Stromal cell of bone marrow (primary cell): ENCODE results near the gene CCDC186.

Source experiments
- DNase-seq: peaks from one replicate; pipeline ENCODE4 v3.0.0-alpha.2; 2012; ENCODE audit warnings: low read depth

Gene CCDC186

DNA sequence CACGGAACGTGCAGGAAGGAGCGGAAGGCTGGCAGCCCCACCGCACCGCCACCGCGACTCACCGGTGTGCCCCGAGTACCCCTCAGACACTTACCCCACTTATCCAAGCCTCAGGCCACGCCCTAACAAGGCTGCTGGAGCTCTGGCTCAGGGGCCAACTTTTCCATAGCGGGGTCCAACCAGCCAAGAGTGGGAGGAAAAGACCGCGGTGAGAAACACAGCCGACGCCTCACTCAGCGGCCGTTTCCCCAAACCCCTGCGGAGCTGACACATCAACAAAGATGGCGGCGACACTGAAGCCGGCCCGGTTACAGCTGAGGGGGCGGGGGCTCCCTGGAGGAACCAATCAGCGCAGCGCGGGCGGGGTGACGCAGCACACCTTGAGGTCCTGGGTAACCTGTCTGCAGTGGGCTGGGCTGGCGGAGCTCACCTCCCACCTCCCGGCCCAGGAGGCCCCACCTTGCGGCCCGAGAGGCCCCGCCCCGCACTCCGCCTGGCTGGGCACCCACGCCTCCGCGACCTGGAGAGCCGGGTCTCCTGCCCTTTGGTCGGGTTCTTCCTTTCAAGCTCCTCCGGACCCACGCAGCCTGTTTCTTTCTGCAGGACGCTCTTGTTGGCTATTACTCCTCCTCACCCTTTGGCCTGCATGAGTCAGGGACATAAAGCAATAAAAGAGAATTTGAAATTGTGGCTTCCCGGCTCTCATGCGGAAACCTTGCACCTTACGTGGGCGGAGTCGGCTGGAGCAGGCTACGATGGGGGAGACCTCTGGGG lies at the start of gene CCDC186:
TSS of gene CCDC186 (minus strand) at position 283 of the 774 bp plus-strand sequence. CDS start 10,935 bp downstream, outside the sequence.
- peak; percentile 61 for DNase-seq

DNA sequence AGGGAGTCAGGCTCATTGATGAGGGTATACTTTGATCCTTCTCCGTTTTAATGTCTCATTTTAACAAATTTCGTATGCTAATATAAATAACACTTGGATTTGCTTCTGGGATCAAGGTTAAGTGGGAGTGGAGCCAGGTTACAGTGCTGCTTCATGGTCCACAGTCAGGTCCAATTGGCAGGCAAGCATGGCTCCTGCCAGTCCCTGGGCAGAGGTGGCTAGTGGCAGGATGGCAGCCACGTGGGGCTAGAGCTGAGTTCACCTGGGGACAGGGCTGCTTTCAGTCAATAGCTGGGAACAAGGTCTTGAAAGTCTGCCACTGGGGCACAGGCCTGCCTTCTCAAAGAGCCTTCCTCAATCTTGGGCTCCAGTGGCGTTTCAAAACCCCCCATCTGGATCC lies 49.1 kb upstream of the CCDC186 start:
- no peak for DNase-seq

DNA sequence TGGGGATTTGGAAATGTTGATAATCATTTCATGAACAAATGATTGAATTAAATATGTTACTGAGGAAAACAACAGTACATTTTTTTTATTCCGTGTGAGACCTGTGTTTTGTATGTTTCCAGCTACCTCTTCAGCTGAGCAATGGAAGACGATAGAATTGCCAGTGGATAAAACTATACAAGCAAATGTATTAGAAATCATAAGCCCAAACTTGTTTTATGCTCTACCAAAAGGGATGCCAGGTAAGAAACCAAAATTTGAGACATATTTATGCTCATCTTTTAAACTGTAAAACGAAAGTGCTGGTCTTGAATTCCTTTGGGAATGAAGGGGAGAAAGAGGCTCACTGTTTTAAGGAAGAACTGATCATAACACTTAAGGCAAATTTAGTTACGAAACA lies 47.2 kb upstream of the CCDC186 start:
- DNase-seq: no peak

DNA sequence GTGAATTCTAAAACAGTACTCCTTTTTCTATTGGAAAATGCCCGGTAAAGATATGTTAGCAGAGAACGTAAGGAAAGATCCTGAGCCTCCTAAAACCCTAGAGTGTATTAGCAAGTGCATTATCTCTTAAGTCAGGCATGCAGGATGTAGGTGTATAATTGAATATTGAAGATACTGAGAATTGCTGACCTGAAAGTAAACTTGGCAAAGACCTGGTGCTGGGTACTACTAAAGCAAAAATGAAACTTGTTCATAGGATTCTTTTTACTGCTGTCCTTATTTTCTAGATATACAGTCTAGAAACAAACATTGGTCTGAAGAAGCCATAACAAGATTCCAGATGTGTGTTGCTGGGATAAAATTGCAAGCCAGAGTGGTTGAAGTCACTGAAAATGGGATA lies 46.3 kb upstream of the CCDC186 start:
- no peak for DNase-seq

DNA sequence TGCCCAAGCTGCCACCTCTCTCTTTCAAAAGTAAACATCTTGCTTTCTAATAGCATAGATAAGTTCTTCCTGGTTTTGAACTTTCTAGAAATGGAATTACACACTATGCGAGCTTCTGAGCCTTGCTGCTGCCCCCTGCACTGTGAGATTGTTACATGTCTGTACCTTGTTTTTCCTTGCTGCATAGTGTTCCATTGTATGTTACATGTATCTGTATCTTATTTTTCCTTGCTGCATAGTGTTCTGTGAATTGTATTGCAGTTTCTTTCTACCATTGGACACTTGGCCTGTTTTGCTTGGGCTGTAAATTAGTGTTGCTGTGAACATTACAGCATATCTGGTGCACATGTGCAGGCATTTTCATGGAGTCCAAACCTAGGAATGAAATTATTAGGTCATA lies 41.0 kb upstream of the CCDC186 start:
- DNase-seq: no peak

DNA sequence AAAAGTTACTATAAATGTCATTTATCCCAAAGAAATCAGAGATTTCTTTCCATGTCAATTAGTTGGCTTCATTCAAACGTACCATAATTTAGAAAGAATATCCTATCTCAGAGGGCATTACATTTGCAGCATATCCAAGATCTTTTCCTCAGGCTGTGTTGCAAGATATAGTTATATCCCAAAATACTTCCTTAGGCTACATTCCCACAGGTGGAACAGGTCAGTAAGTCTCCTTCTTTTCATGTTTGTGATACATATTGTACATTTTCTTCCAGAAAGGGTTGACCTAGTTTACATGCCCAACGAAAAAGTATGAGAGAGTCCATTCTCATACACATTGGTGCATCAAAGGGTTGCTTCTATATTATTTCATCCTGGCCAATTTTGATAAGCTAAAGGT lies 38.1 kb upstream of the CCDC186 start:
- DNase-seq: no peak

DNA sequence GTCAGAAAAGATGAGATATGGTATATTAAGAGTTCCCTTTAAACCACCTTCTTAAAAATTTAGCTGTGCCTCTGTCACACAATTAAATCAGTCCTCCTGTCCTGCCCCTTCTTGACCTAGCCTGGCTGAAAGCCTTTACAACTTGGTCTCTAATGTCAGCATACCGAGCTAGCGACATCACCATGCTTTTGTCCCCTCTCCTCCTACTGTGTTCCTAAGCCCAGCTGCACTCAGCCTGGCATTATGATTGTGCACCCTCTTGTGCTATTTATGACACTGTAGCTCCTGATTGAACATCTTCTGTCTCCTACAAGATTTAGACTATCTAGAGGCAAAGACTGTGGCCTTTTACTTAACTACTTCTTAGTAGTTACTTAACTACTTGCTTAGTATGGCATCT lies 34.3 kb upstream of the CCDC186 start:
- DNase-seq: no peak

DNA sequence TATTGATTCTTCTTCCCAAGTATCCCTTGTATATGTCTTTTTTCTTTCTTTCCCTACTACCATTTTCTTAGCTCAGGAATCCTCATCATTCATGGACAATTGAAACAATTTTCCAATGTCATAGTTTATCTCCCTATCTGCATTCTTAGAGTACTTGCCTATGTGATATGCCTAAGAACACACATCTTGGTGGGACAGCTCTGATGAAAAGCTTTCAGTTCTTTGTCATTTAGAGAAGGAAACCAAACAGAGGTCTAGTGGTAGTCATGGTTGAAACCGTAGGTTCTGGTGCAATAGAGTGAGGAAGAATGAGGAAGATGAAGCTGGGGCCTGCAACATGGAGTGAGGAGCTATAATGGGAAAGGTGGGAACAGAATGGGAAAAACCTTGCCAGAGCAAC lies 33.3 kb upstream of the CCDC186 start:
- DNase-seq: no peak

DNA sequence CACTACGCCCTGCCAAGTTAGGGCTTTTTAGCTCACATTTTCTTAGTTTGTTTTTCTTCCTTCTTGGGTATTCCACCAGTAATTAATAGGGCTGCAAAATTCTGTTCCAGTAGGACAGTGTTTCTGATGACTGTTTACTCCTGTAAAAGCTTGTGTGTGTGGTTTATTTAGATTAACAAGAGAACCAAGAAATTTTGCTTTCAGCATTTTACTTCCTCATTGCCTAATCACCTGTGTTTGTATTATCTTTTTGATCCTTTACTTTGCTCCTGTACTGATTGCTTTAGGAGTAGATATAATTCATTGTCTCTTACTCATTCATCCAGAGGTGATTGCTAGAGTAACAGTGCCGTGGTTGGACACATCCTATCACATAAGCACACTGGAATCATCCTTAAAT lies 32.9 kb upstream of the CCDC186 start:
- DNase-seq: no peak

DNA sequence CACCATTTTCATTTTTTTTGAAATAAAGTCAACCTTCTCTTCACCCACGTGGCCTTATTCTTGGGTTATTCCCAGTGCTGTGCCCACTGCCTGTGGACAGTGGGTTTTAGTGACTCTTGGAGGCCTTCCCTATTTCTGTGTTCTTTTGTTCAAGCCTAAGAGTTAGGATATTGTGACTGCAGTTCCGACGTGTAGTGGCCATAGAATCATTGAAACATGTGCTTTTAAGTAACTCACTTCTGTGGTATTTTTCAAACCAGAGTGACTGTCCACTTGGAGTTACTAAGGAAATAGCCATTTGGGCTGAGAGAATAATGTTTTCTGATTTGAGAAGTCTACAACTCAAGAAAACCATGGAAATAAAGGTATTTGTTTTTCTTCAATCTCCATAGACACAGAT lies 28.8 kb upstream of the CCDC186 start:
- DNase-seq: no peak

DNA sequence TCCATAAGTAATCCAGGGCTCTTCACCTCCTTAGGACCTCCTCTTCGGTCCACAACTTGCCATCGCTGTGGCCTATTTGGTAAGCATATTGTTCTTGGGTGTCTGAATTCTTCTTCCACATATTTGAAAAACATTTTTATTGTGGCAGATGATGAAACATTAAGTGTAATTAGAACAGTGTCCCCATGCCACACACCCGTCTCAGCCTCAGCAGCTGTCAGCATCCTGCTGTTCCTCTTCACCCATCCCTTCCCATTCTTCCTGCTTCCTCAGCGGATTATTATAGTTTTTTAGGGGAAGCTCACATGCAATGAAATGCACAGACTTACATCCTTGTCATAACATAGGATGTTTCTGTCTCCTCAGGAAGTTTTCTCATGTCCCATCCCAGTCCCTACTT lies 25.2 kb upstream of the CCDC186 start:
- no peak for DNase-seq

DNA sequence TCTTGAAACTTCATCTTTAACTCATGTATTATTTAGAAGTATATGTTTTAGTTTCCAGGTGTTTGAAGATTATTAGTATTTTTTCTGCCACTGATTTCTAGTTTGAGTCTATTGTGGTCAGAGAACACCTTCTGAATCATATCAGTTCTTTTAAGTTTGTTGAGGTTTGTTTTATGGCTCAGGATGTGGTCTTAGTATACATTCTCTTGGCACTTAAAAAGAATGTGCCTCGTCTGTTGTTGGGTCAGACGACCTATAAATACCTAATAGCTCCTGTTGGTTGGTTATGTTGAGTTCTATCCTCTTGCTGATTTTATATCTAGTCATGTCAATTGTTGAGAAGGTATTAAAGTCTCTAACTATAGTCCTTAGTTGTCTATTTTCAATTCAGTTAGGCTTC lies 21.1 kb upstream of the CCDC186 start:
- no peak for DNase-seq

DNA sequence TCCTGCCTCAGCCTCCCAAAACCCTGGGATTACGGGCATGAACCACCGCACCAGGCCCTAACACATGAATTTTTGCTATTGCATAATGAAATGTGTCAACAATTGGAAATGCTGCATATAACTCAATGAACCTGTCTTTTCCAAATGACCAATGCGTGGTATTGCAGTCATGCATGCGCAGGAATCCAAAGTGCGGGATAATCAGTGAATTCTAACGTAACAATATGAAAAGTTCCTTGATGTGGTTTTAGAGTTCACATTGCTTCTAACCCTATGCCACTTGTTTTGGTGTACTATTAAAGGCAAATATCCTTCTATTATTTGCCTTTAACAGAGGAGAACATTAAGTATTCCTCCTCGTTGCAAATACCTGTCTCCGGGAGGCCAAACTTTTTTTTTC lies 15.7 kb upstream of the CCDC186 start:
- DNase-seq: no peak

DNA sequence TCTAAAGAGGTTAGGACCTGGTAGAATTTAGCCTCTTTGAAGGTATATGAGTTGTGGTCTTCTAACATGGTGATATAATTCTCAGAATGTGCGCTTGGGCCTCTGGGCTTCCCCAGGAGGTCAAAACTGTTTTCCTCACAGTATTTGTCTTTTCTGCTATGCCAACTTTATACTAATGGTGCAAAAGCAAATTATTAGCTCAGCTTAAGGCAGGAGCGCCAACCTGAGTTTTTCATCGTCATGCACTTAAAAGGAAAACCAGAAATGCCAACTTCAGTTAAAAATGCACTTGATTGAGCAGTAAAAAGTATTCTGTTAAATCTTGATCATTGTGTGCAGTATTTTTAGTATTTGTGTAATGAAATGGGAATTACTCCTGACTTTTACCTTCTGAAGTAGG lies 14.9 kb upstream of the CCDC186 start:
- no peak for DNase-seq

DNA sequence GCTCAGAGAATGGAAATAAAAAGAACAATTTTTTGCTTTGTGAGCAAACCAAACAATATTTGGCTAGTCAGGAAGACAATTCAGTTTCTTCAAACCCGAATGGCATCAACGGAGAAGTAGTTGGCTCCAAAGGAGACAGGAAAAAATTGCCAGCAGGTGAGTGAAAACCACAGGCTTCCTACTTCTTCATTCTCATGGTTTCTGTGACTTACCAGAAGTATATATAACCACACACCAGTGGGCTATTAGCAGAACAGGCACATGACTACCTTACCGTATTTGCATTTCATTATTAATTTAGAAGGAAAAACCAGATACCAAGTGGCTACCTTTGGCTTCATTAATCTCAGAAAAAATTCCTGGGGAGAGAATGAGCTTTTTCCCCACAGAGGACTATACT lies 14.0 kb upstream of the CCDC186 start:
- no peak for DNase-seq

DNA sequence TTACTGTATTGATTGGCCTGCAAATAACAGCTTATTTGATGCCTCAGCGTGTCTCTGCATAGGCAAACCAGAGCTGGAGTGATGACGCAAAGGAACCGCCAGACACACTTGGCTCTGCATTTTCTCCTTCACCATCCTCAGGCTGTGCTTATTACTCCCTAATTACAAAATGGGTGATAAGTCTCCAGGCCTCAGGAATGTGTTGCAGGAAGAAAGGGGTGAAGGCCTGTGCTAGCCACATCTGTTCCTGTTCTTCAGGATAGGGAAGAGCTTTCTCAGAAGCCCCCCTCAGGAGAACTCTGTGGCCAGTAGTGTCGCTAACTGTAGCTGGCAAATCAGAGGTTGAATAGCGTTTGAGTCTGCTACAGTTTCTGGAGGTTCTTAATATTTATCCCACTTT lies 10.3 kb upstream of the CCDC186 start:
- DNase-seq: no peak

DNA sequence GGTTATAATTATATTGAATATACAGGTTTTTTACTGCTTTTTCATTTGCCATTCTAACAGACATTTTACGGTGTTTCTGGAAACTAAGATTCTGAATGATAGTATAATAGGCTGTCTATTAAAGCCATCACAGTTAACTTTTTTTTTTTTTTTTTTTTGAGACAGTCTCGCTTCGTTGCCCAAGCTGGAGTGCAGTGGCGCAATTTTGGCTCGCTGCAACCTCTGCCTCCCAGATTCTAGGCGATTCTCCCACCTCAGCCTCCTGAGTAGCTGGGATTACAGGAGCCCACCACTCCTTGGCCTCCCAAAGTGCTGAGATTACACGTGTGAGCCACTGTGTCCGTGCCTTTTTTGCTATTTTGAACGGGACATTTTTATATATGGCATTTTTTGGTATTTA lies 9.6 kb upstream of the CCDC186 start:
- DNase-seq: no peak

DNA sequence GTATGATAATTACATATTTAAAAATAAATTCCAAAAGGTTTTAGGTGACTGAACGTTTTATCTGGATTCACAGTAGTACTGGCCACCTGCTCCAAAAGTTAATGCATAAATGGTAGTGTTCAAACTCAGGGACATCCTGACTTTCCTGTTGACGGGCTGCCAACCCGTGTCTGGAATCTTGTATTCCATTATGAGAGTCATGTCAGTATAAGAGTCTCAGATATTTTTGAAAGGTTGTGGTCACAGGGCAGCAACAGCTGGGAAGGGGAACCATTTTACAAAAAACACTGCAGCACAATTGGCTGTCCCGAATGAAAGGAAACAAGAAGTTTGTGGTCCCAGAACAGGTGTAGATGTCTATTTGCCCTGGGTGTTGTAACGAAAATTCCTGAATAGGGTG lies 8.0 kb upstream of the CCDC186 start:
- no peak for DNase-seq

DNA sequence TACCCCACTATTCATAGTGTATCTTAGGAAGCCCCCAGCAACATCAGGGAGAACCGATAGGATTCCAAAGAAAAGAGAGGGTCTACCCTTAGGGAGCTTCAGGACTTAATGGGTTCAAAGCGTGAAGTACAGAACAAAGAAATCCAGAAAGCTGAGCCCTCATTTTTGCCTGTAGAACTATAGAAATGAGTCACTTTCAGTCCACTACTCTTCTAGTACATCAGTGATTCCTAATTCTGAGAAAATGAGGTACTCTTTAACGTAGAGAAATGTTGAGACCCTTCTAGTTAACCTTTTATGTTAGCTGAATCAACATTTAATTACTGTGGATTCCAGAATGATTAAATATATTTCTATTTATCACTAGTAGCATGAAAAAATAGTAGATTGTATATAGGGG lies 6.9 kb upstream of the CCDC186 start:
- DNase-seq: no peak

DNA sequence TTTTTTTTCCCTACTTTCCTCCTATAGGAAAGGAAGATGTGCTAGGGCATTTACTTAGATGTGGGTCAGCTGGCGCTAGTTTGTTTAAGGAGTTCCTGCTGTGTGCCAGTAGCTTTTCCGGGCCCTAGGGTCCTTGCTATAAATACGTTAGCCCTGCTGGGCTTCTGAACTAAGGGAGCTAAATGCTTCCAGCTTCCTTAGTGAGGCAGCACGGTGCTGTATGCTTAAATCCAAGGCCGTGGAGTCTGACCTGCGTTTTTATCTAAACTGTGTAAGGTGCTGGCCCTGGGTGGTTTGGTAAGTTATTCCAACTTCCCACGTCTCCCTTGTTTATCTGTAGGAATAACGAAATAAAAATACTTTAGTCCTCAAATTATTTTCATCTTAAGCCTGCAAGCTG lies 5.7 kb upstream of the CCDC186 start:
- no peak for DNase-seq

DNA sequence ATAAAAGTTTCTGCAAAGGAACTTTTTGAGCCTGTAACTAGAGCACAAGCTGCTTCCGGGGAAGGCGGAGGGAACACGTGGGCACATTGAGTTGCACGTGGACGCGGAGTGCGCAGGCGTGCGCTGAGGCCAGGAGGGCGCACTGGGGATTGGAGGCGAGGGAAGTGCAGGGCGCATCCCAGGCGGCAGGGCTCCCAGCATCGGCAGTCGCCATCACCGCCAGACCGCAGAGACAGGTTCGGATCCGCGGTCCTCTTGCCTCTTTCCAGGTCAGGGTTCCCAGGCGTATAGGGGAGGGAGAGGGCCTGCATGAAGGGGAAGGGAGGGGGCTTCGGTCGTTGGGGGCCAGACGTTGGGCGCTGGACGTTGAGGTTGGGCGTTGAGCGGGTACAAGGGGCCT lies 5.1 kb upstream of the CCDC186 start, which contains the start of gene TDRD1:
TSS of gene TDRD1 (plus strand) at position 206 of the 400 bp plus-strand sequence. CDS start 8,479 bp downstream, outside the sequence.
- DNase-seq: no peak

DNA sequence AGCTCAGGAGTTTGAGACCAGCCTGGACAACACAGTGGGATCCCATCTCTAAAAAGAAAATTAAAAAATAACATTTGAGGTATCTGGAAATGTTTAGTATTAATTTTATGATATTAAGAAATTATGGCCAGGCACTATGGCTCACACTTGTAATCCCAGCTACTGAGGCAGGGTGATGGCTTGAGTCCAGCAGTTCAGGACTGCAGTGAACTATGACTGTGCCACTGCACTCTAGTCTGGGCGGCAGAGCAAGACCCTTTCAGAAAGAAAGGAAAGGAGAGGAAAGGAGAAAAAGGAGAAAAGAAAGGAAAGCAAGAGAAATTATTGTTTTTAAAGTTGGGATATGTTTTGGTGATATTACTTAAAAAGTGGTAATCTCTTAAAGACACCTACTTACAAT lies 2.5 kb upstream of the CCDC186 start:
- no peak for DNase-seq

DNA sequence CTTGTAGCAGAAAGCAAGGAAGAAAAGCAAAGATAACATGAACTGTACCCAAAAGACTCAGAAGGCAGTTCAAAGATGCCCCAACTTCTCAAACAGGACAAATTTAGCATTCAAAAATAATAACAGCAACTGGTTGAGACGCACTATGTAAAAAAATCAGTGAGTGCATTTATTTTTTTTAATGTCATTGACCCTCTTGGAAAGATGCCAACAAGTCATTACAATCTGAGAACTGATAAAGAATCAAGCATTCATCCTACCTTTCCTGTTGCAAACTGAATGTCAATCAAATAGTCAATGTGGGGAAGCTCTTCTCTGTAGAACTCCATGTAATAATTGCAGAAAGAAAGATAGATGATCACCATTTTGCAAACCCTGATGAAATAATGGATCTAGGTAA lies 1.7 kb upstream of the CCDC186 start:
- DNase-seq: no peak

DNA sequence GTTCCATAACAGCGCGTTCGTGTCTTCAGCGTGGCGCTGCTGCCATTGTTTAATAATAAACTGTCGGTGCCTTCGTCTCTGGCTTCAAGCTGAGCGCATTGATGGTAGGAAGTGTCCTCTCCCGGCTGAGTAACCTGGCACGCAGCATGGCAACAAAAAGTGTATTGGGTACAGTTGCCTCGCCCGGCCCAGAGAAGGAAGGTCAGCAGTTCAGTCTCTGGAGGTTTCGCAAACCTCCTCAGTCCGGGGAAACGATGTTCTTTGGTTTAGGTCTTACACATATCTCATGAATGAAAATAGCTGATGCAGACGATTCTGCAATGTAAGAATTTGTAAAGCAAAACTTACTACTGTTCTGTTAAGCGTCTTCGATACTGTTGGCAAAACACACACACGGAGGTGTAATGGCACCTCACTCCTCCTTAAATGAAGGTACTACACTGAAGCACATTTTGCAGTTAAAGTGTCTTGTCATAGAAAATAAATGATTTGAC lies 739 bp upstream of the CCDC186 start:
- DNase-seq: no peak
